Ammon's horn (tissue), 1 donor: ENCODE data around the gene GJB3.

Experiments used
- DNase-seq: peaks from one replicate; pipeline ENCODE4 v3.0.0-alpha.2; 2016; ENCODE audit warnings: low spot score

GJB3 gene

GRCh38 chr1:34825455-34826091, 44.6 kb downstream of the GJB3 start:
- DNase-seq, result no peak

- no peak for DNase-seq
Measured at GRCh38 chr1:34827341-34827941, 46.4 kb downstream of the GJB3 start.

- DNase-seq, result no peak
Measured at GRCh38 chr1:34828611-34829010, 47.6 kb downstream of the GJB3 start.

- no peak for DNase-seq
Measured at GRCh38 chr1:34829250-34829649, 48.2 kb downstream of the GJB3 start.

GRCh38 chr1:34831721-34832246, 50.8 kb downstream of the GJB3 start:
- no peak for DNase-seq

- DNase-seq, result no peak
Measured at GRCh38 chr1:34833711-34834110, 52.7 kb downstream of the GJB3 start.
